ENCODE measurements around the gene SPP2.

The SPP2 gene

DNA sequence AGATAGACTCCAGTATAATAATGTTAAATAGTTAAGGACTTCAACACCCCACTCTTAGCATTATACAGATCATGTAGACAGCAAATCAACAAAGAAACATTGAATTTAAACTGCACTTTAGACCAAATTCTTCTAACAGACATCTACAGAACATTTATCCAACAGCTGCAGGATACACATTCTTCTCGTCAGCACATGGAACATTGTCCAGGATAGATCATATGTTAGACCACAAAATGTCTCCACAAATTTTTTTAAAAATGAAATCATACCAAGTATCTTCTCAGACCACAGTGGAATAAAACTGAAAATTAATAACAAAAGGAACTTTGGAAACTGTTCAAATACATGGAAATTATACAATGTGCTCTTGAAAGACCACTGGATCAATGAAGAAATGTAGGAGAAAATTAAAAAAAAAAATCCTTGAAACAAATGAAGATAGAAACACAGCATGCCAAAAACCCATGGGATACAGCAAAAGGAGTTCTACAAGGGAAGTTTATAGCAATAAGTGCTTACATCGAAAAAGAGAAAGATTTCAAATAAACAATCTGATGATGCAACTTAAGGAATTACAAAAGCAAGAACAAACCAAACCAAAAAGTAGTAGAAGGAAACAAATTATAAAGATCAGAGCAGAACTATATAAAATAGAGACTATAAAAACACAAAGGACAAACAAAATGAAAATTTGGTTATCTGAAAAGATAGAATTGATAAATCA lies 12.3 kb upstream of the SPP2 start:
- peak; percentile 28 to 33 for DNase-seq (ENCODE audit: low read depth in 2 of 2)

DNA sequence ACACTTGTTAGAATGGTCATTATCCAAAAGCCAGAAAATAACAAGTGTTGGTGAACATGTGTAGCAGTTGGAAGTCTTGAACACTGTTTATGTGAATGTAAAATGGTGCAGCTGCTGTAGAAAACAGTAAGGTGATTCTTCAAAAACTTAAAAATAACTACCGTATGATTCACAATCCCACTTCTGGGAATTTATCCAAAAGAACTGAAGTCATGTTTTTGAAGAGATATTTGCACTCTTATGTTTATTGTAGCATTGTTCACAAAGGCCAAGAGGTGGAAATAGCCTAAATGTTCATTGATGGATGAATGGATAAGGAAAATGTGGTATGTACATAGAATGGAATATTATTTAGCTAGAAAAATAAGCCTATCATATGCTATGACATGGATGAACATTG lies 6.3 kb upstream of the SPP2 start:
- DNase-seq (ENCODE audit: low read depth in 2 of 2) = peak; percentile 52 to 66

DNA sequence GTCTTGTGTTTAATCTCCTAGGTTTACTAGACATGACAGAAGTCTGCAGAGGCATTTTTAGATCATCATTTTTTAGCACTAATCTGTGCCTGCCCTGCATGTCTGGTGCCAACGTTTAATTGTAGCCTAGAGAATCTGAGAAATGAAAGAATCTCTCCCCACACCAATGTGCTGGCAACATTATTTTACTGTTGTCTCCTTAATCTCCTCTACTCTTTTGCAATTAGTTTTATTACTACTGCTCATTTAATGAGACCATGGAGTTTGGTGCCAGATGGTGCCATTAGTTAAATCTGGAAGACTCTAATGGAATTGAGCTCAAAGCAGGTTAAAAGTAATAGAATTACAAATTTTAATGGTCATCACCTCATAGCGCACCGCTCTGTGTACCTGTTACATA lies 4.0 kb upstream of the SPP2 start:
- no peak for DNase-seq (ENCODE audit: low read depth in 2 of 2)

DNA sequence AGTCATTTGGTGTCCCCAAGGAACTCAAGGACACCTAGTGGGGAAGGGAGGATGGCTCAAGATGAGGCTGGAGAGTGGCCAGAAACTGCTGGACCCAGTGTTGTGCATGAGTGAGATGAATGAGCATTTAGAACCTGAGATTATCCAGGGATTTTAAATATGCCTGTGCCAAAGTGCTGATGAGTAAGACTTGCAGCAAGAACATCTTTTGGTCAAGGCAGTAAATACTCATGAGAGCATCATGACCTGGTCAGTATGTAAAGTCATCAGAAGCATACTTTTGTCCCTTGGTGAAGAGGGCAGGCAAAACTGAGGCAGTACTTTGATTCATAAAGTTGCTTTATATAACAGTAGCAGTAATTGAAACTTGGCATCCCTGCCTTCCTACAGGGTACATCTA lies 3.1 kb upstream of the SPP2 start:
- DNase-seq (ENCODE audit: low read depth in 2 of 2) = no peak

DNA sequence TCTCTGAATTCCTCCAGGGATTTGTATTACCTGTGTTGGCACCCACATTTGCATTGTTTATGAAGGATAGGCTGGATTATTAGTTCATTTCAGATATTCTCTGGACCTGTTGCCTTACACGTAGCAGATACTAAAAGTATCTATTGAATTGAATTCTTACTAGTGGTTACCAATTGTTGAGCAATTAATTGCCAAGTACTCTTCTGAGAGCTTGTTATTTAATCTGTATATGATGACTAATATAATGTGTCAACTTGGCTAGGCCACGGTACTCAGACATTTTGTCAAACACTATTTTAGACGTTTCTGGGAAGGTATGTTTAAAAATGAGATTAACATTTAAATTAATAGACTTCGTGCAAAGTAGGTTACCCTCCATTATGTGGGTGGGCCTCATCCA lies 2.5 kb upstream of the SPP2 start:
- no peak for DNase-seq (ENCODE audit: low read depth in 2 of 2)

DNA sequence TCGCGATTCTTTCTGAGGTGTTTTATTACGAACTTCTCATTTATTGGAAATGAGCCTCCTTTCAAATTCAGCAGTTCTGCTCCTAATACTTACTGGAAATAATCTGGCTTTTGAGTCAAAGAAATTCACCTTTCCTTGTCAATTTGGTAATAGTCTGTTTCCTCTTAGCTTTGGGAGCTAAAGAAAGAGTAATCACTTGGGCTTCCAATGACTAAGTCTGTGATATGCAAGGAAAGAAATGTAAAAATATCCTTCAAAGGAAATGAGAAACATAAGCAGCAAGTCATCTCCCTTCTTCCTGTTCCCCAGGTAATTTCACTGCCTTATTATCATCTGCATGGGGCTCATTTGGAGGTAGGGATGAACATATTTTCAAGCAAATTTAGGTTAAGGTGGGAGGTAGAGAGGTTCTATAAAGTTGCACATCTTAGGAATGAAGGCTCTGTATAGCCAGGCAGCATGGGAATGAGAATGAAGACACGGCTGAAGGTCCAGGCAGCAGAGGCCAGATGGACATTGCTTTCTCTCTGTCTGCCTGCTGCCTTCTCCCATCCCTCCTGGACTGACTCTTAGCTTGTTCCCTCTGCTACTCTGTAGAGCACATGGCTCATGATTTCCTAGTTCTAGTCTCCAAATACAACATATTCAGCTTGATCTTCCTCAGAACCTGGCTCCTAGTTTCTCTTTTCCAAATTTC lies 1.0 kb downstream of the SPP2 start:
- DNase-seq (ENCODE audit: low read depth in 2 of 2) = no peak

DNA sequence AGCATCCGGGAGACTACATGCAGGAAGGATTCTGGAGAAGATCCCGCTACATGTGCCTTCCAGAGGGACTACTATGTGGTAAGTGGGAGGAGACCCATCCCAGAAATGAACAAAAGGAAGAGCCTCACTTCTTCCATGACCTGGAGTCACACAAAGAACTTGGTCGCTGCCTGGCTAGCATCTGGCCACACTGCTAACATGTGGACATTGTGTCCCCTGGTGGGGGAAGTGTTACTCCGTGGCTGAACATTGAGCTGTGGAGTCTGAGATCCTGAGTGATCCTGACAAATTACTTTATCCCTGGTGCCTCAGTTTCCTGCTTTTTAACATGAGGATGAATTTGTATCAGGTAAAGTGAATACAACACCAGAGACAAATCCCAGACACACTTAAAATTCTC lies 8.4 kb downstream of the SPP2 start:
- no peak for DNase-seq (ENCODE audit: low read depth in 2 of 2)

DNA sequence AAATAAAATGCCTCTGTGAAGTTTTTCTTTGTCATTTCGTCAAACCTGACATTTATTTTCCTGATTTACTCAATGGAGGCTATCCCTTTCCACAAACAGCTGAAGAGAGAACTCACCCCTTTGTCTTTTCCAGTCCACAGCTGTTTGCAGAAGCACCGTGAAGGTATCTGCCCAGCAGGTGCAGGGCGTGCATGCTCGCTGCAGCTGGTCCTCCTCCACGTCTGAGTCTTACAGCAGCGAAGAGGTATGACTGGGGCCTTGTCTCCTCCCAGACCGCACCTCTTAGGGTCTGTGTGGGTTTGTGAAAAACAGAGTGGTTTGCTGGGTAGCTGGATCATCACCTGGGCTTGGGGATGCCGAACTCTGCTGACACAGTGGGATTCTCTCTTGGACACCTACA lies 9.7 kb downstream of the SPP2 start:
- DNase-seq (ENCODE audit: low read depth in 2 of 2) = no peak

DNA sequence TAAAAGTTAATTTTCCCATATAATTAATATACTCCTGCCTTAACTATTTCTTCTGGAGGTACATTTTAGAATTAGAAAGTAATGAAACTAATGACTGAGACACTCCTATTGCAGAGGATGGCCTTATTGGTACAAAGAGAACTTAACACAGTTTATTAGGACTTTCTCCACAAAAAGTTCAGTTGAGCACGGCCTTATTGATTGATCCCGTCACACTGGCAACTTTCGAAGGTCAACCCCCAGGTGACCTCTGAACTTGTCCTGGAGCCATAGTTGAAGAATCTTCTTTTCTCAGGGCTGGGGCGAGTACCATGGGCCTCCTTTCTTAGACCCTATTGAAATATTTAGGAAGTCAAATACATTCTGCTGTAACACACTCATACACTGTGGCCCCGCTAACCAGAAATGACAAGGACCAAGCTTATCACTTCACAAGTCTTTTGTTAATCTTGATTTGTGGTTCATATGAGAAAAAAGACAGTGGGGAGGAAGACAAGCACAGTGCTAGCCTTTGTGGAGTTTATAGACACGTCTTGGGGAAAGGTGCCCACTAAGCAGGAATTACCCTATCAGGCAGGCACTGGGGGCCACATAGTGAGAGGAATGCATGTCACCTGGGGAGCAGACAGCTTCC lies 11.2 kb downstream of the SPP2 start:
- no peak for DNase-seq (ENCODE audit: low read depth in 2 of 2)

DNA sequence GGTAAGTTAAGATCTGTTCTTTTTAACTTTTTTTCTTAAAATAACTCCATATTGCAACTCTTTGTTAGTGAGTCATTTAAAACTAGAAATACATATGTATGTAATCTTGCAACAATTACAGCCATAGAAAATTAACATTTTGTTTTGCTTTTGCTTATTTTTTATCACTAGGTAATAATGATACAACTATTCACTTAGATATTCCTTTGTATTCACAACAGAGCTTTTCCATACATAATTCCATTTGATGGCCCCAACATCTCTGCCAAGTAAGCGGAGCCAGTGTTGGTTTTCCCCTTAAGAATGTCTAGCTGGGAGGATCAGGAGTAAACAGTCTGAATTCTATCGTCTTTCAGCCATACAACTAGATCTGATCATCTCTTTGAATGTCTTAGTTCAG lies 16.1 kb downstream of the SPP2 start:
- no peak for DNase-seq (ENCODE audit: low read depth in 2 of 2)

DNA sequence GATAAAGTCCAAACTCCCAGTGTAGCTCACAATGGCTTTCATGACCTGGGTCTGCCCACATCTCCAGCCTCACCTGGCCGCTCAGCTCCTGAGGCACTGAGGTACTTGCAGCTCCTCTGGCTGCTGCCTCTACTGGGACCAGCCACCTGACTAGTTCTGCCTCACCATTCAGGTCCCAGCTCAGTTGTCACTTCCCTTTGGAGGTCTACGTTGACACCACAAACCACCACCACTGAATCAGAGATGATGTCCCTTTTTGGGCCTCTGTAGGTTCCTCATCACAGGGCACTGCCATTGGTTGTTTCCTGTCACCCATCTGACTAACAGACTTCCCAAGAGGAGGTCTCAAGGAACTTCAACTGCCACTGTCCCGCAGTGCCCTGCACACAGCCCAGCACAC lies 21.2 kb downstream of the SPP2 start:
- no peak for DNase-seq (ENCODE audit: low read depth in 2 of 2)

DNA sequence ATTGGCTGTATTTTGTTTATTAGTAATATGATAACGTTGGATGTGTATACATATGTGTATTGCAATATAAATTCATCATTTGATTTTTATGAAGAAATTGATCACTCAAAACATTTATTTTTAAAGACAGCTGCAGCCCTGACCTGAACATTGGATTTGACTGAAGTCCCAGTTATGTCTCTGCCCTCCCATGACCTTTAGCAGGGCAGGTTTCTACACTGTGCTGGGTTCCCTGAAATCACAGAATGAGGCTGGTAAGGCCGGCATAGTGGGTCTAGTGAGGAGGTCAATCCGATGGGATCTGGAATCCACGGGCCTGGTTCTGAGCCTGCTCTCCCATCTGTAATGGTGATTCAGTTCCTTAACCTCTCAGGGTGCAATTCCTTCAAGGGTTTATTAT lies 22.0 kb downstream of the SPP2 start:
- DNase-seq (ENCODE audit: low read depth in 2 of 2) = no peak

DNA sequence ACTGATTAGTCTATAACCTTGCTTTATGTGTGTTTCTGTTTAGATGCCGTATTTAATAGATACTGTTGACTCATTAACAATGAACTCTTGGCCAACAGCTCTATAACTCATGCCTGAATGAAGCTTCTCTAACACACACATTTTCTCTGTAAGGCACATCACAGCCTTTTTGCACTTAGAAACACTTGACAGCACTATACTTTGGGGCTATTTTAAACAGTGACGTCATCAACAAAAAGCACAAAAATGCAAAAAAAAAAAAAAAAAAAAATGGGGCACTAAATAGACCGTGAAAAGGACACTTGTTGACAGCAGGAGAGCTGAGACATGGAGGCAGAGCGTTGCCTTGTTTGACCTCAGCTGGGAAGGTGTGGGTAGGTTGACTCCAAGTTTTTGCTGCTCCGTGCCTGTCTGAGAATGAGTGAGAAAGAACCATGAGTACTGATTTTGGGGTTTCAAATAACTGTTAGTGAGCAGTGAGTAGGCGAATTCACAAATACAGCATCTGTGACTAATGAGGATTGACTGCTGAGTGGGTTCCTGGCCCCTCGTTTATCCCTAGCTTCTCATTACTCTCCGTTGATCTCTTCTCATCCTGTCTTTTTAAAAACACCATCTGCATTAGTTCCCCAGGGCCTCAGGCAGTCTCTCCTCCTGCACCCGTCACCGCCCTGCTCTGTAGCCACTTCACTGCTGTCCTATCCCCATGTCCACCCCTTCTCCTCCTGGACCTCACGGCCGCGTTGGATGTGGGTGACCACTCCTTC lies 24.4 kb downstream of the SPP2 start:
- DNase-seq (ENCODE audit: low read depth in 2 of 2) = no peak

DNA sequence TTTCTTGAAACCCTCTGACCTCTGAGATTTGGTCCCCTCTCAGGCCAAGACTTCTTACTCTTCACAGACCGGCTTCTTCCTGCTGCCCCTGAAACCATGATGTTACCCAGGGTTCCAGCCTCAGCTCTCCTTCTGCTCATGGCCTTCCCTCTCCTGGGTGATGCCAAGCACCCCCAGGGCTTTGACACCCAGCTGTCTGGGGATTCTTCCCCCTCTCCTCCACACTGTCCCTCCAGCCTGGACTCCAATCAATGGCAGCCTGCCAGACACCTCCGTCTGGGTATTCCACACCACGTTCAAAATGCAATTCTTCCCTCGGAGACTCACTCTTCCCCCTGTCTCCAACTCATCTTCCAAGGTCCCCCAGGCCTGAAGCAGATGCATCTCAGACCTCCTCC lies 25.0 kb downstream of the SPP2 start:
- no peak for DNase-seq (ENCODE audit: low read depth in 2 of 2)

DNA sequence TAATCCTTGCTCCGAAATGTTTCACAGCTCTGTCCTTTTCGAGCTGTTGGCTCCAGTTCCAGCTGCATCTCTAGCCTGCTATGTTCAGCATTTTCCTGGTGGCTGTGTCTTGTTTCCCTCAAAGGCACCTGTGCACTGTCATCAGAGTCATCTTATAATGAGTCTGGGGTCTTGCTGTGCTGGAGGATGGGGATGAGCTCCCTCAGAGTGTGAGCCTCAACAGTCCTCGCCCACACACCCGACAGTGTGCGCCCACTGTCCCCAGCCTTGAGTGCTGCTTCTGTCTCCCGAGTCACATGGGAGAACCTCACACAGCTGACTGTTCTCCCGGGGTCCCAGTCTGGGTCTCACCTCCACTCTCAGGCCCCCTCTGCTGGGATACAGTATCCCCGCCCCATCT lies 25.4 kb downstream of the SPP2 start:
- DNase-seq (ENCODE audit: low read depth in 2 of 2) = no peak

DNA sequence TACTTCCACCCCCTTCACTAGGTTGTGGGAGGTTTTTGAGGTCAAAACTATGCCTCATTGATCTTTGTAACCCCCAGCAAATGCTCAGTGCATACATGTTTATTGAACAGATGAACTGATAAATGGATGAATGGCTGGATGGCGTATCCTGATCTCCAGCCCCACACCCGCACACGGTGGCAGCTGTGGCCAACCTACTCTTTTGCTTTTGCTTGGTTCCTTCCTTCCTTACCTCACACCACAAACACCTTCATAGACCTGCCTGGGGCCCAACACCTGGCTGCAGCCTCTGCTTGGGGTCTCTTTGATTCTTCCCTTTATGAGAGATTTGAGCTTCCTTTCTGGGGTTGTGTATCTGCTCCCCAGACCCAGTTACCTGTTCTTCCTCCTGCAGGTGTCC lies 25.9 kb downstream of the SPP2 start:
- DNase-seq (ENCODE audit: low read depth in 2 of 2) = no peak

DNA sequence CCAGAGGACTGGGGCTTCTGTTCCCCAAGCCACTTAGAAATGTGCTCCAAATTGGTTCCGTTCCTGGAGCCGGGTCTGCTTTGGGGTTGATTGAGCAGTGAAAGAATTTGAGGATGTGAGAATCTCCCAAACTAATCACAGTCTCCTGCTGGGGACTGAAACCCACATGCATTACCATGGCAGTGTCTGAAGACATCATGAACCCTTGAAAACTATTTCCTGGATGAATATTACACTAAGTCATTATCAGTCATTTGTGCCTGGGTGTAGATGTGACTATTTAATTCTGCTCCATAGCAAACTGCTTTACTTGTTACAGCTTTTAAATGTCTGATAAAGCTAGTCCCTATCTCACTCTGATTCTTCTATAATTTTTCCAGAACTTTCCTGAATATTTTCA lies 27.6 kb downstream of the SPP2 start:
- no peak for DNase-seq (ENCODE audit: low read depth in 2 of 2)

DNA sequence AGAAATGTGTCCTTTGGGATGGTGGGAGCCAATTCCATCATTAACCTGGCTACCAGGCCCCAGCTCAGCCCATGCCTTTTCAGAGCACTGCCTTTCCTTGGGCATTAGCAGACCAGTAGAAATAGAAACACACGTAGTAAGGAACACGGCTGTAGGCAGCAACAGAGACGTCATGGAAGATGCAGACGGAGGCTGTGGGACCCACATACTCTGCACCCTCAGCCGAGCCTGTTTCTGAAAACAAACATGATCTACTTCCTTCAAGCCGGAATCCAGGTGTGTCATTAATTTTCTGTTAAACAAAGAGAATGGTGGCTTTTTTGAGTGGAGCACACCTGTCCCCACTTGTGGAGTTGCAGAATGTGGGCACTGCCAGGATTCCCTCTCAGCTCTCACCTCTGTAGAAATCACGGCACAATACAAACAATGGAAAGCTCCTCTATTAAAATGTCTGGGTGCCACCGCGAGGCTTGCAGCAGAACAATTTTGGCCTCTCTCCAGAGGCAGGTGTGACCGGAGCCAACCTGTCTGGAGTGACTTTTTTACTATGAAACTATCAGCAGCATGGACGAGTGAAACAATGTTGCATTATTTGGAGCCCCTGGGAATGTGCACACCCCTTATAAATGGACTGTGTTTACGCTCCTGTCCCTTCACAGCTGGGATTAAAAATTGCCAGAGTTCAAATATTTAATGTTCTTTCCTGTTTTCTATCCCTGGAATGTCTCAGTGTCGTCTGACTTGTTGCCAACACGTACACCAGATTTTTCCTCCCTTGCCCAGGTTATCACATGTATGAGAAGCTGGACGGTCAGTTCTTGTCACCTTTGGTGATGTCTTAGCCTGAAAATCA lies 31.7 kb downstream of the SPP2 start:
- DNase-seq (ENCODE audit: low read depth in 2 of 2) = no peak

DNA sequence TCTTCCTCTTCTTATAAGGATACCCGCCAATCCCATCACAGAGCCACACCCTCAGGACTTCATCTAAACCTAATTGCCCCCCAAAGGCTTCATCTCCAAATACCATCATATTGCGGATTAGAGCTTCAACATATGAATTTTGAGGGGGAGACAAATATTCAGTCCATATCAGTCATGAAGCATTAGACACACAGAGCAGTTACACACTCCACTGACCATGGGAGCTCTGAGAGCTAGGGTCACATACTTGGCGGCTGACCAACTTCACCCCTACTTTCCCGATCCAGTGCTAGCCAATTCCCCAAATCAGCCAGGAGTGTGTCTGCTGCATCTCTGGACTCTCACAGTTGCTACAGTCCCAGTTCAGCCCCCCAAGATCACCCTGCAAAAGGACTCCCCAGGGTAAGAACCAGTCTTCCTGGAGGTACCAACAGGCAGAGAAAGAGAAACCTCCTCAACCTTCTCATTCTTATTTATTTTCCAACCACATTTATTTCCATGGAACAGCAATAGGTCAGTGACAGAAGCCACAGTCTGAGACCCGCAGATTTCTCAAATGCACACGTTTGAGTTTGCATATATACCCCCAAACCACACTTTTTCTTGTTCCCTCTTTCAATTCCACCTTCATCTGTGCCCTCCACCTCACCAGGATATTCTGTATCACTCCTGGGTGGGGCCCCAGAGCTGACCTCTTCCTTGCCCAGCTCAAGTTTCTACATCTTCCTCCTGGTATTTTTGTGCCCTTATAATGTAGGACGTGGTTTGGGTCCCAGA lies 33.3 kb downstream of the SPP2 start:
- DNase-seq (ENCODE audit: low read depth in 2 of 2) = no peak

DNA sequence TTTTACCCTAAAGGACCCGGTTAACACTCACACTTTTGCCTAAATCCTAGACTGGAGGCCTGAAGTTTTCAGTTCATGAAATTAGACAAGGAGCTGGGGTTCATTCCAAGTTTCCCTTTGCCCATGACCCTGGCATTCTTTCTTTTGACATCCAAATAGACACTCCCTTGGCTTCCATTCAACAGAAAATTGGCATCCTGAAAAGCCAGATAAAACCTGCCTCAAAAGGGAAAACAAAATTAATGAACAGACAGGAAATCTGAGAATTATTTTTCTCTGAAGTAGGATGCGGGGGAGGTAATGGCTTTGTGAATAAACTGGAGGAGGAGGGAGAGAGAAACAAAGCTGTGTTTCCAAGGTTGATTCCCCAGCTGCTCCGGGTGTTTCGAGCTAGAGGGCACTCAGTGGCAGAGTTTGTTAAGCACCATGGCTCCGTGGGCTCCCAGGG lies 41.0 kb downstream of the SPP2 start:
- no peak for DNase-seq (ENCODE audit: low read depth in 2 of 2)

DNA sequence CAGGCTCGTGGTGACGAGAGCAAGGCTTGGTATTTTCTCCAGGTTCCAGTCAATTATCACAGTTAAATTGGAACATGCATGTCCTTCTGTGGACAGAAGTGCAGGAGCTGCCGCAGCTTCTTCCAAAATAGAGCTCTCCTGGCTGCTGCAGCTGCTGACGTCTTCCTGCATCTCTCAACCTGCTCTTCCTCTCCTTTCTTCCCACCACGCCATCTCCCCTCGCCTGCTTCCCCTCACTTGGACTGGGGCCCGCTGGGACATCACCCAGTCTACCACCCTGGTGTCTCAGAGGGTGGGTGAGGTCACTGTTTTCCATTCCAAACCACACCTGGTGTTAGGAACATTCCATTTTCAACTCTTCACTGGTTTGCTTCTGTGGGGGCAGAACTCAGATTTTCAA lies 41.4 kb downstream of the SPP2 start:
- no peak for DNase-seq (ENCODE audit: low read depth in 2 of 2)
